Measurements from ENCODE around the gene SGMS1.

The SGMS1 gene

GRCh38 chr10:50636618-50637579, 13.1 kb upstream of the SGMS1 start:
- DNase-seq (ENCODE audit: low spot score) = peak; percentile 14

- DNase-seq (ENCODE audit: low spot score) = peak; percentile 70
Measured at GRCh38 chr10:50635286-50635685, 11.5 kb upstream of the SGMS1 start.

- DNase-seq (ENCODE audit: low spot score) = no peak
Measured at GRCh38 chr10:50634479-50634878, 10.7 kb upstream of the SGMS1 start.

- no peak for DNase-seq (ENCODE audit: low spot score)
Measured at GRCh38 chr10:50631052-50631451, 7.3 kb upstream of the SGMS1 start.

- DNase-seq (ENCODE audit: low spot score) = no peak
Measured at GRCh38 chr10:50629495-50630122, 5.9 kb upstream of the SGMS1 start.

GRCh38 chr10:50627896-50628295, 4.1 kb upstream of the SGMS1 start:
- DNase-seq (ENCODE audit: low spot score) = no peak

GRCh38 chr10:50627443-50627842, 3.7 kb upstream of the SGMS1 start:
- no peak for DNase-seq (ENCODE audit: low spot score)

- peak; percentile 24 for DNase-seq (ENCODE audit: low spot score)
Measured at GRCh38 chr10:50625649-50626132, 1.9 kb upstream of the SGMS1 start.

GRCh38 chr10:50624866-50625501, 1.2 kb upstream of the SGMS1 start:
- peak; percentile 91 for DNase-seq (ENCODE audit: low spot score)

- DNase-seq (ENCODE audit: low spot score) = peak; percentile 97
Measured at GRCh38 chr10:50624413-50624865, 683 bp upstream of the SGMS1 start.

- peak; percentile 44 for DNase-seq (ENCODE audit: low spot score)
Measured at GRCh38 chr10:50622706-50623662, 772 bp downstream of the SGMS1 start.

- DNase-seq (ENCODE audit: low spot score) = peak; percentile 92
Measured at GRCh38 chr10:50621968-50622705, 1.6 kb downstream of the SGMS1 start.

GRCh38 chr10:50620899-50621298, 2.9 kb downstream of the SGMS1 start:
- no peak for DNase-seq (ENCODE audit: low spot score)

- DNase-seq (ENCODE audit: low spot score) = no peak
Measured at GRCh38 chr10:50619882-50620281, 3.9 kb downstream of the SGMS1 start.

GRCh38 chr10:50619166-50619565, 4.6 kb downstream of the SGMS1 start:
- DNase-seq (ENCODE audit: low spot score) = no peak

- no peak for DNase-seq (ENCODE audit: low spot score)
Measured at GRCh38 chr10:50618624-50619023, 5.1 kb downstream of the SGMS1 start.

GRCh38 chr10:50615658-50616057, 8.1 kb downstream of the SGMS1 start:
- no peak for DNase-seq (ENCODE audit: low spot score)

GRCh38 chr10:50614444-50615137, 9.2 kb downstream of the SGMS1 start:
- DNase-seq (ENCODE audit: low spot score) = no peak

GRCh38 chr10:50613726-50614443, 9.9 kb downstream of the SGMS1 start:
- no peak for DNase-seq (ENCODE audit: low spot score)
